ENCODE measurements around the gene NOXO1.
"Not testable (repeated sequence)": the region's sequence is repeated elsewhere in the genome, so short reads cannot be mapped to it uniquely, and the experiment has no call there.

DNA sequence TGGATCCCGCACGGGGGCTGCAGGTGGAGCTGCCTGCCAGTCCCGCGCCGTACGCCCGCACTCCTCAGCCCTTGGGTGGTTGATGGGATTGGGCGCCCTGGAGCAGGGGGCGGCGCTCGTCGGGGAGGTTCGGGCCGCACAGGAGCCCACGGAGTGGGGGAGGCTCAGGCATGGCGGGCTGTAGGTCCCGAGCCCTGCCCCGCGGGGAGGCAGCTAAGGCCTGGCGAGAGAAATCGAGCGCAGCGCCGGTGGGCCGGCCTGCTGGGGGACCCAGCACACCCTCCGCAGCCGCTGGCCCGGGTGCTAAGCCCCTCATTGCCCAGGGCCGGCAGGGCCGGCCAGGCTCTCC, 23.2 kb downstream of the NOXO1 start:
- not testable (repeated sequence) for TF ChIP-seq CTCF, POLR2A (IDR thresholded peaks at IDR 0.05)

Data from heart left ventricle (tissue), 13 donors.